HG02642 (cell line): ENCODE results near the gene SLX9.
"Not testable (repeated sequence)": the region's sequence is repeated elsewhere in the genome, so short reads cannot be mapped to it uniquely, and the experiment has no call there.

Experiments
- ATAC-seq: cut with Tn5 transposase; IDR thresholded peaks from one replicate; pipeline ENCODE4 v1.9.1; 2021; ENCODE audit warnings: mild to moderate bottlenecking; ENCODE audit not compliant: unreplicated experiment, poor library complexity

SLX9 gene

GRCh38 chr21:44928500-44929241 lies 11.2 kb upstream of the SLX9 start:
- not testable (repeated sequence) for ATAC-seq

- no peak for ATAC-seq
Observed at GRCh38 chr21:44929242-44929798, 10.5 kb upstream of the SLX9 start.

GRCh38 chr21:44929799-44930542 lies 9.9 kb upstream of the SLX9 start:
- no peak for ATAC-seq

GRCh38 chr21:44930543-44930981 lies 9.3 kb upstream of the SLX9 start:
- ATAC-seq, result no peak

GRCh38 chr21:44931137-44931500 lies 8.7 kb upstream of the SLX9 start:
- ATAC-seq, result peak; percentile 24

GRCh38 chr21:44931501-44932407 lies 8.1 kb upstream of the SLX9 start:
- ATAC-seq, result no peak

GRCh38 chr21:44932408-44933181 lies 7.2 kb upstream of the SLX9 start:
- ATAC-seq, result peak; percentile 32

GRCh38 chr21:44933199-44933917 lies 6.5 kb upstream of the SLX9 start:
- ATAC-seq, result no peak

GRCh38 chr21:44933918-44934260 lies 5.9 kb upstream of the SLX9 start:
- no peak for ATAC-seq

- no peak for ATAC-seq
Observed at GRCh38 chr21:44934276-44934675, 5.6 kb upstream of the SLX9 start.

- no peak for ATAC-seq
Observed at GRCh38 chr21:44934797-44935532, 4.9 kb upstream of the SLX9 start.

GRCh38 chr21:44935533-44935927 lies 4.3 kb upstream of the SLX9 start:
- no peak for ATAC-seq

GRCh38 chr21:44938772-44939531 lies 877 bp upstream of the SLX9 start:
- no peak for ATAC-seq

- peak; percentile 41 for ATAC-seq
Observed at GRCh38 chr21:44940116-44940631, 345 bp downstream of the SLX9 start.

GRCh38 chr21:44941567-44941966 lies 1.7 kb downstream of the SLX9 start:
- no peak for ATAC-seq

GRCh38 chr21:44942566-44942965 lies 2.7 kb downstream of the SLX9 start:
- ATAC-seq, result no peak

- ATAC-seq, result no peak
Observed at GRCh38 chr21:44943005-44943685, 3.3 kb downstream of the SLX9 start.
